ENCODE results near the gene C5orf52.
"Not testable (repeated sequence)": the region's sequence is repeated elsewhere in the genome, so short reads cannot be mapped to it uniquely, and the experiment has no call there.

The C5orf52 gene

DNA sequence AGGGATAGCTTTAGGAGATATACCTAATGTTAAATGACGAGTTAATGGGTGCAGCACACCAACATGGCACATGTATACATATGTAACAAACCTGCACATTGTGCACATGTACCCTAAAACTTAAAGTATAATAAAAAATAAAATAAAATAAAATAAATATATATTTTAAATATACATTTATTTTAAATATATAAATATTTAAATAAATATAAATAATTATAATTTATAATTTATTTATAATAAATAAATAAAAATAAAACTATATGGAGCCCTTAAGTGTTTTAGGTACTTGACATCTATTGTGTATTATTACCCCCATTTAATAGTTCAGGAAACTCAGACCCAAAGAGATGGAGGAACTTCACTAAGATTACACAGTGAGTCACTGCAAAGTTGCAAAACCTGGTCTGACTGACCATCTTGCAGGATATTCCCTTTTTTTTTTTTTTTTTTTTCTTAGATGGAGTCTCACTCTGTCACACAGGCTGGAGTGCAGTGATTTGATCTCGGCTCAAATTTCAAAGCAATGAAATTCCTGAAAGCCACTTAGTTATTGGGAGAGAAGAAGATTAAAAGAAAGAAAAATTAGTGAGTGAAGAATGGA lies 5.8 kb upstream of the C5orf52 start:
- TF ChIP-seq, protein P1, sequence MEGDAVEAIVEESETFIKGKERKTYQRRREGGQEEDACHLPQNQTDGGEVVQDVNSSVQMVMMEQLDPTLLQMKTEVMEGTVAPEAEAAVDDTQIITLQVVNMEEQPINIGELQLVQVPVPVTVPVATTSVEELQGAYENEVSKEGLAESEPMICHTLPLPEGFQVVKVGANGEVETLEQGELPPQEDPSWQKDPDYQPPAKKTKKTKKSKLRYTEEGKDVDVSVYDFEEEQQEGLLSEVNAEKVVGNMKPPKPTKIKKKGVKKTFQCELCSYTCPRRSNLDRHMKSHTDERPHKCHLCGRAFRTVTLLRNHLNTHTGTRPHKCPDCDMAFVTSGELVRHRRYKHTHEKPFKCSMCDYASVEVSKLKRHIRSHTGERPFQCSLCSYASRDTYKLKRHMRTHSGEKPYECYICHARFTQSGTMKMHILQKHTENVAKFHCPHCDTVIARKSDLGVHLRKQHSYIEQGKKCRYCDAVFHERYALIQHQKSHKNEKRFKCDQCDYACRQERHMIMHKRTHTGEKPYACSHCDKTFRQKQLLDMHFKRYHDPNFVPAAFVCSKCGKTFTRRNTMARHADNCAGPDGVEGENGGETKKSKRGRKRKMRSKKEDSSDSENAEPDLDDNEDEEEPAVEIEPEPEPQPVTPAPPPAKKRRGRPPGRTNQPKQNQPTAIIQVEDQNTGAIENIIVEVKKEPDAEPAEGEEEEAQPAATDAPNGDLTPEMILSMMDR (IDR thresholded peaks at IDR 0.05; ENCODE audit: low read depth, low read length) = no peak
- peak; percentile 24 for DNase-seq (ENCODE audit: extremely low read depth, low read depth)

DNA sequence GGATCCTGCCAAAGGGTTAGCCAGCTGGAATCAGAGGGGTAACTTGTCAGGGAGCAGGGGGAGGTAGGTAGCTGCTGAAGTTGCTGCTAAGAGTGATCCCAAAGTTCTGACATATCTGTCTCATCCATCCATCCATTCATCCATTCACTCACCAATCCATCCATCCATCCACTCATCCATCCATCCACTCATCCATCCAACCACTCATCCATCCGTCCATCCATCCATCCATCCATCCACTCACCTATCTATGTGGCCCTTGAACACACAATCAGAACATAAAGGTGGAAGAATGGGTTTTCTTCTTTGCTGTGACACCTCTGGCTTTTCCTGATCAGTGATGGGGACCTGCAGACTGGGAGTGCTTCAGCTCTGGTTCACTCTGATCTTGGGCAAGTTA lies 3.0 kb upstream of the C5orf52 start:
- TF ChIP-seq, protein P1 (IDR thresholded peaks at IDR 0.05; ENCODE audit: low read depth, low read length) = no peak
- no peak for DNase-seq (ENCODE audit: extremely low read depth, low read depth)

DNA sequence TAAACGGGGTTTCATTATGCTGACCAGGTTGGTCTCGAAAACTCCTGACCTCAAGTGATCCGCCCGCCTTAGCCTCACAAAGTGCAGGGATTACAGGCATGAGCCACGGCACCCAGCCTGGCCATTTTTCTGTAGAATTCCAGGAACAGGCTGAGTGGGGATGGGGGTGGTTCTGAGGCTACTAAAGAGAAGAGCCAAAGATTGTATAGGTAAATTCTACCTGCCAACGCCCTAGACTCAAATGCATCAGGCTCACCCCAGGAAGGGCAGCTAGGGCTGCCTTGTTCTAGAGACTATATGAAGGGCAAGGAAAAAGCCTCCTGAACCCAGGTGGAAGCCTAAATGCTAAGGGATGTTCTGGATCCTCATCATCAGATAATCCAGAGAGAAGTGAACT lies 1.6 kb upstream of the C5orf52 start:
- DNase-seq (ENCODE audit: extremely low read depth, low read depth) = no peak
- TF ChIP-seq, protein P1 (IDR thresholded peaks at IDR 0.05; ENCODE audit: low read depth, low read length) = no peak

DNA sequence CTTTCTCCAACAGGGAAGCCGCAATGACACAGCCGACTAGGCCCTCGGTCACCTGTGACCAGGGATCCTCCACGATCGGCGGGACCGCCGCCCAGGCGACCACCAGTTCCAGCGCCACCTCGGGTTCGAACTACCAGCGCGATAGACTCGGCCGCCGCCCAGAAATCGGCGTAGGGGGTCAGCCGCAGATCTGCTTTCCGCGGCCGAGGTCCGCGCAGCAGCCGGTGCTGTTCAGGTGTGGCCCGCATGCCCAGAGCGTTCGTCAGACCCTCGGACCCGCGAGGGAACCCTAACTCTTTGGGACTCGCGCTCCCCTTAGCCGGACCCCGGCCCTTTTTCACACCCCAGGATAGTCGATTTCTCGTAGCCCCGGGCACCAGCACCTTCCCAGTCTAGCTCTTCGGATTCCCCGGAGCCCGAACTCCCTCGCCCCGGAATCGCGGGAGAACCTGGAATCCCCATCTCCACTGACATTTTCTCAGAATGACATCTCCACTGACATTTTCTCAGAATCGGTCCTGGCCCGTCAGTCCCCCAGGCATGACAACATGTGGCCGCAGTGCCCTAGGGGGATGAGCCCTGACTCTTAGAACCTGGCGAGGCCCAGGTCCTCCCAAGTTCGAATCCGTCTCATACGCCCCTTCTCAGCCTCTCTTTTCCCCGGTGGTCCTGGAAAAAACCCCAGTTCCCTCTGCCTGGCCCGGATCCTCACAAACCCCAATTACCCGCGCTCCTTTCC lies 428 bp downstream of the C5orf52 start:
- DNase-seq (ENCODE audit: extremely low read depth, low read depth) = no peak
- TF ChIP-seq, protein P1 (IDR thresholded peaks at IDR 0.05; ENCODE audit: low read depth, low read length) = no peak

DNA sequence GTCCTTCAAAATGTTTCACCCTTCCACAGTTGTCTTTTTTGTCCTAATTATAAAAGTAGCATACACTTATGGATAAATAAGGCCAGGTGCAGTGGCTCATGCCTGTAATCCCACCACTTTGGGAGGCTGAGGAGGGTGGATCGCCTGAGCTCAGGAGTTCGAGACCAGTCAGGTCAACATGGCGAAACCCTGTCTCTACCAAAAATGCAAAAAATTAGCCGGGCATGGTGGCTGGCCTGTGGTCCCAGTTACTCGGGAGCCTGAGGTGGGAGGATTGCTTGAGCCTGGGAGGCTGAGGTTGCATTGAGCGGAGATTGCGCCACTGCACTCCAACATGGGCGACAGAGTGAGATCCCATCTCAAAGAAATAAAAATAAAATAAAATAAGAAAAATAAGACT lies 1.6 kb downstream of the C5orf52 start:
- TF ChIP-seq, protein P1 (IDR thresholded peaks at IDR 0.05; ENCODE audit: low read depth, low read length) = no peak
- no peak for DNase-seq (ENCODE audit: extremely low read depth, low read depth)

DNA sequence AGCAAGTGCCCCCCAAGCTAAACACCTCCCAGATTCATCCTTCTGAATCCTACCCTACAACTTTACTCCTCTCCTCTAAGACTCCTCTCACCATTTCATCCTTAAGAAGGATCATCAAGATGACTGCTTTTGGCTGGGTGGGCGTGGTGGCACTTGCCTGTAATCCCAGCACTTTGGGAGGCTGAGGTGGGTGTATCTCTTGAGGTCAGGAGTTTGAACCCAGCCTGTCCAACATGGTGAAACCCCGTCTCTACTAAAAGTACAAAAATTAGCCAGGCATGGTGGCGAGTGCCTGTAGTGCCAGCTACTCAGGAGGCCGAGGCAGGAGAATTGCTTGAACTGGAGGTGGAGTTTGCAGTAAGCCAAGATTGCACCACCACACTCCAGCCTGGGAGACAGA lies 3.0 kb downstream of the C5orf52 start:
- DNase-seq (ENCODE audit: extremely low read depth, low read depth) = not testable (repeated sequence)

DNA sequence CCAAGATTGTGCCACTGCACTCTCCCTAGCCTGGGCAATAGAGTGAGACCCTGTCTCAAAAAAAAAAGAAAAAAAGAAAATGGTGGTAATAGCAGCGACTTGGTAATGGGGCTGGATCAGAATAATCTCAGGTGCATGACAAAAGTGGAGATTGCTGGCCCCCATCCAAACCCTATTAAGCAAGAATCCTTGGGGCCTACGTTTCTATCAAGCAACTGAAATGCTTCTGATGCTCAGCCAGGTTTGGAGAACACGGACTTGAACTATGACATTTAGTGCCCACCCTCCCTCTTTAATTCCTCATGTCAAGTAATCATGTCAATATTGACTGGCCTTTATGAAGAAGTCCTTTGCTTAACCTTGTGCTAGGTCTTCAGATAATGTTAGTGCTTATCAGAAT lies 6.6 kb downstream of the C5orf52 start:
- TF ChIP-seq, protein P1 (IDR thresholded peaks at IDR 0.05; ENCODE audit: low read depth, low read length) = no peak
- DNase-seq (ENCODE audit: extremely low read depth, low read depth) = no peak

DNA sequence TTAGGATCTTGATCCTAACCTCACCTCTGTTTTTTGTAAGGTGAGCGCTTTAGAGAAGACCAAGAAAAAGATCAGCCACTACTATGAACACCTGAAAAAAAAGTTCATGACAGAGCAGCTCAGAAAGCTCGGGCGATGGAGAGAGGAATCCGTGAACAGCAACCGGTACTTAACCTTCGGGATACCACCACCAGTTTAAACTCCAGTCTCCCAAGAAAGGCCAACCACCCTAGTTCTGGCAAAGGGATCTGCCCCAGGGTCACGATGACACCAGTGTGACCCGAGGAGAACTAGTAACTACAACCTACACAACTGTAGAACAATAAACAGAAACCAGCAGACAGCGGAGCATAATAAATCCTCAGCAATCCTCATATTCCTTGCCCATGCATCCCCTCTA lies 8.5 kb downstream of the C5orf52 start:
- DNase-seq (ENCODE audit: extremely low read depth, low read depth) = no peak
- TF ChIP-seq, protein P1 (IDR thresholded peaks at IDR 0.05; ENCODE audit: low read depth, low read length) = no peak

Measured in AG09319 (cell line).